Measurements from ENCODE around the gene ZDHHC1.
"Not testable (repeated sequence)": the region's sequence is repeated elsewhere in the genome, so short reads cannot be mapped to it uniquely, and the experiment has no call there.

ZDHHC1 gene

DNA sequence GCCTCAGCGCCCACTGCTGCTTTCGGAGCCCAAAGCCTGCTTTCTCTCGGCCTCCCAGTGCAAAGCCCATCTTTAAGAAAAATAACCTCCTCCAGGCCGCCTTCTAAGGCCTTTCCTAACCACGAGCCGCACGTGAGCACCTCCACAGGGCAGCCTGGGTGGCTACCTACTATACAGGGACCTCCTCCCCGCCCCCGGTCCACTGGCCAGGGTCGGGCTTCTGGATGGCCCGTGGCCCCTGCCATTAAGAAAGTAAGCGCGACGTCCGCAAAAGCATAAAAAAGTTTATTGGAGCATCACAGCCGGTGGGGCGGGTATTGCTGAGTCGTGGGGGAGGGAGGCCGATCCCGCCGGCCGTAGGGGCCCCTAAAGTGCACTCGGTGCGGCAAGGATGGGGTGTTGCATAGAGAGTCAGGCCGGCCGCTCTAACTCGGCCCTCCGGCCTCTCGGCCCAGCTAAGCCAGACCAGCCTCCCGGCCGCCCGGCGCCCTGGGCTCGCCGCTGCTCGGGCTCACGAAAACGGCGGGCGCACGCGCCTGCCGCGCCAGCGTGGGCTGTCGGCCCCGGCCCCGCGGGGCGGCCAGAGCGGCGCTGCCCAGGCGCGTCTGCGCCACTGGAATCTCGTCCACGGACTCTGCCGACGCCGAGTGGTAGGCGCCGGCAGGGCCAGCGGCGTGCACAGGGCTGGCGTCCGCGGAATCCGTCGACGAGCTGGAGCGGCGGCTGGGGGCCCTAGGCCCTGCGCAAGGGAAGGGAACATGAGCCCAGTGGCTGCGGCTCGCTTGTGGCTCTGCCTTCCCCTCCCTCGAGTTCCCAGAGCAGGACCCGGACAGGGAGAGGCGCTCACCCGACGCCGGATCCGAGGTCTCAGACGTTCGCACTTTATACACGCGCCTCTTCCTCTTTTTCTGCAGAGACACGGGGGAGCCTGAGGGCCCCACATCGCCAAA is 21.8 kb downstream of the ZDHHC1 start:
- peak in 2 of 51 donors; percentile 16 to 23 for DNase-seq

DNA sequence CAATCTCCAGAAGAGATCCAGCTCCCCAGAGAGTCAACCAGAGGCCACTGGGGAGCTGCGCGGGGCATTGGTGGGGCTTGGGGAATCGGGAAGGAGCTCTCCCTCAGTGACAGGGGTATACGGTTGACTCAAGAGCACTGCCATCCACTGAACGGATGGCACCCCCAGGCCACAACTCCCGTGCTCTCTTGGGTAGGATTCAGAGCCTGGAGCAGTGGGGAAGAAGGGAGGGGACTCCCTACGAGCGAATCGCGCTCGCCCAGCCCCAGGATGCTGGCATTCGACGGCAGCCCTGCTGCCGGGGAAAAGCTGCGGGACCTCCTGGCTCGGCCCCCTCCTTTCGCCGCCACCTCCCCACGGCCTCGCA is 22.5 kb downstream of the ZDHHC1 start:
- DNase-seq, result peak in 2 of 51 donors; percentile 36 to 47

DNA sequence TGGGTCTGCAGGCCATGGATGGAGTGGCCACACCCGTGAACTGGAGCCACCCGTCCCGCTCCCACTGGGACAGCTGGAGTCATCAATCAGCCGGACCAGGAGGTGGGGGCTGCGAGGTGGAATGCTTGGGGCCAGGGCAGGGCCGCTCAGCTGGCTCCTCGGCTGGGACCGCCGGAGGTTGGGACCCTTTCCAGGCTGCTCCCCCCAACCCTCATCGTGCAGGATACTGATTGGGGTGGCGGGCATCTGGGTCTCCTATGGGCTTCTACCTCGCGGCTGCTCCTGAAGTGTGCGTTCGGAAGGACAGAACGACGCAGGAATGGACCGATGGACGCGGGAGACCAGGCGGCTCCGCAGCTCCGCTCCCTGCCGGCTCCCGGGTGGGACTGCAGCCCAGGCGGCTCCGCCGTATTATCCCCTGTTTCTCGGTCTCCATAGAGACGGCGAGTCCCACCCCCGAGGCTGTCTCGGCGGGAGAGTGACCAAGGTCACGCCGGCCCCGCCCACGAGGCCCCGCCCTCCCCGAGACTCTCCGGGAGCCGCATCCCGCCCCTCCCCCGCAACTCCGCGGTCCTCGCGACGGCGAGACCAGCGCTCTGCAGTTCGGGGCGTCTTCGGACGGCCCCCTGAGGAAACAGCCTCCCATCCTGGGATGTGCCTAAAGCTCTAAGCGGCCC is 23.0 kb downstream of the ZDHHC1 start, which contains the start of gene TPPP3:
TSS of gene TPPP3 (minus strand) at position 388 of the 677 bp plus-strand sequence. CDS start 2,387 bp downstream, outside the sequence.
- peak in 49 of 51 donors; percentile 34 to 96 (median 86) for DNase-seq

DNA sequence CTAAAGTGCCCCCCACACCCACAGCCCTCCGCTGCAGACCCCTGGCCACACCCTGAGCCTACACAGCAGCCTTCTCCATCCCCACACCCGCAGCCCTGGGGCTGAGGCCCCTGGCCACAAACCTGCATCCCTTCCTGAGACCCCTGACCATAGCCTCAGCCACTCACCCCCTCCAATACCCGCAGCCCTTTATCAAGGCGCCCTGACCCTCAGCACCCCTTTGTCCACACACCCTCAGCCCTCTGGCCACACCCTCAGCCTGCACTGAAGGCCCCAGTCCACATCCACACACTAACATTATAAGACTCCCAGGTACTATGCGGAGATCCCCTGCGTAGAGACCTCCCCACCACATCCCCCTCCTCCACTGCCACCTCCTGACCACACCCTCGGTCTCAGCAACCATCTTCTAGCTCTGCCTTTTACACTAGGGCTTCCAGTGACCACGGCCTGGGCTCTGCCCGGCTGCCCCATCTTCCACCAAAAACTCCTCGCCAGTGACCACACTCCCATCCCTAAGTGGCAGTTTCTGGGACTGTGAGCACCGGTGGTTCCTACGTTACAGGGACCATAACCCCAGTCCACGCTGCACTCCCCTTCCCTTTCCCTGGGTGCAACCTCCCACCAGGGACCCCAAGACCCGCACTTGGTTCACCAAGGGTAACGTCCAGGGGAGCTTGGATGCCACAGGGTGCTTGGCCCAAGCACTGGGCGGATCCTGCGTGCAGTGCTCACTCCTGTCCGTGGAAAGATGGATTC is 23.8 kb downstream of the ZDHHC1 start:
- DNase-seq, result peak in 1 of 51 donors; percentile 66

DNA sequence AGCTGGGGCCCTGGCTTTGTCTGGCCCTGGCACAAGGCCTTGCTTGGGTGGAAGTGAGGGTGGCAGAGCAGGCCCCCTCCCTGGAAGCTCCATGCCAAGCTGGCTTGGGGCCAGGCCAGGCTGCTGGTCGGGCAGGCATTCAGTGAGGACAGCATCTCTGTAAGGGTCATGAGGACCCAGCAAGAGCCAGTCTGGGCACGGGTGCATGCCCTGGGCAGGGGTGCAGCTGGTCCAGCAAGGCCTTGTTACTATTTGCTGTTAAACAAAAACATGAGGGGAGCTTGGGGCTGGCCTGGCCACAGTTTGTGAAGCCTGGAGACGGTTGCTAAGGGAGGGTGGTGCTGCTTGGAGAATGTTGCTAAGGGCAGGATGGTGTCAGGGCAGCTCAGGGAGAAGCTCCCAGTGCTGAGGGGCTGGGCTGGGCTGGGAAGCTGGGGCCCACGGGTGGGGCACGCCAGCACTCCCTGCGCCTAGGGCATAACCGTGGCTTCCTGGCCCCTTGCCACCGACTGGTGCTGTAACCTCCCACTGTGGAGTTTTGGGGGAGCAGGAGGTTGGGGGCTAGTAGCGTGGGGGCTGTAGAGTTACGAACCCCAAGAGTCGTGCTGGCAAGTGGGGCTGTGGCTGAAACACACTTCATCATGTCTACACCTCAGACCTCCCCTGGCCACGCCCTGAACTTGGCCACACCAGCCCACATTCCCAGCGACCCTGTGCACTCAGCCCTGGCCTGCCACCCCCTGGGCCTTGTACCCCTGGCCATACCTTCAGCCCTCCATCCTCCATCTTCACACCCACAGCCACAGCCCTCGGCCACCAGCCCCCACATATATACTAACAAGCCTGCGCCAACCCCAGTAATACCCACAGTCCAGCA is 24.6 kb downstream of the ZDHHC1 start:
- peak in 50 of 51 donors; percentile 54 to 98 (median 90) for DNase-seq

DNA sequence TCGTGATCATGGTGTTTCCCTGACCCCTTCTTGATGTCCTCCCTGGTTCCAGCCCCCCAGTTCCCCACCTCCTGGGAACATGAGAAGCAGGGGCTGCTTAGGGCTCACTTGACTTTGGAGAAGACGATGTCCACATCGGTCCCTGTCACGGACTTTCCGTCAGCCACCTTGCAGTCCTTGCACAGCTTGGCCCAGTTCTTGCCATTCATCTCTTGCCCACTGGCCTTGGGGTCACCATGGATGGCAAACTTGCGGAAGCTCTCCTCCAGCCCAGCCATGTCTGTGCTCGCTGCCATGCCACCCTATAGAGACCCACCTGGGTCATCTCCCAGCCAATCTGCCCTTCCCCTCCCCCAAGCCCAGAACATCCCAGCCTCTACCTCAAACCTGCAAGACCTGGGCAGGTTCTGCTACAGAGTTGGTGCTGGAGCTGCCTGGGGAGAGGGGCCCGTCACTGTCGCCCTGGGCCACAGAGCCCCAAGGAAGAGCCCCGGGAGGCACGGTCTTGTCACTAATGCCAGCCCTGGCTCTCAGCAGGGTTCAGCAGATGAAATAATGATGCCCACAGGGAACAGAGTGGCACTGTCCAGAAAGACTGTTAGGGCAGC is 25.4 kb downstream of the ZDHHC1 start:
- peak in 2 of 51 donors; percentile 54 to 75 for DNase-seq

DNA sequence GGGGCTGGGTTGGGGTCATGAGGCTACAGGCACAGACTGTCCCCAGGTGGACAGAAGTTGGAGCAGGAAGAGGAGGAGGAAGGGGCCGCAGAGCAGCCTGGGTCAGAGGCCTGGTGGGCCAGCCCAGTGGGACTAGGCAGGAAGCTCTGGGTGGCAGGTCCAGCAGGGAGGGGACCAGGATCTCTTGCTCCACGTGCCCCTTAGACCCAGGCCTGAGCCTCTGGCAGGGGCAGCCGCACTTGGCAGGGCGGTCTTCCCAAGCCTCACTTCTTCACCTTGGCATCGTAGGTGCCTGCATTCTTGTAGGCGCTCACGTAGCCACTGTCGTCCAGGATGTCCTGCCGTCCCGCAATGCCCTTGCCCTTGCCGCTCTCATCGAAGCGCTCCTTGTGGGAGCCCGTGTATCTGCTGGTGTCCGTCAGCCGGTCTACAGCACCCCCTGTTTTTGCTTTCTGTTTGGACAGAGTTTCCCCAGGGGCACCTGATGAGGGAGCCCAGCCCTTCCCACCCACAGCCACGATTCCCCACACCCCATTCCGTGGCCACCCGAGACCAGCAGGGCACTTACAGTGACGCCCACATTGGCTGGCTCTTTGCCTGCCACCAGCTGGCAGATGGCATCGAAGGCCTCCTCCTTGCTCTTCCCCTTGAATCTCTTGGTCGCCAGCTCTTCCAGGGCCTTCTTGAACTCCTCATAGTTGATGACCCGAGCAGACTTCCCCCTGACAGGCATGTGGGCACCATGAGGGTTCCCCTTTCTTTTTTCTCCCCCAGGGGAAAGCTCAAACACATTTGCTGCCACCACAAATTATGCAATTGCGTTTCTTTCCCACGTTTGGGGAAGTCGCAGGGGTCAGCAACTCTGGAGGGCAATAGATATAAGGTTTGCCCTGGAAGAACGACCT is 26.1 kb downstream of the ZDHHC1 start:
- peak in 30 of 51 donors; percentile 25 to 81 (median 50) for DNase-seq

DNA sequence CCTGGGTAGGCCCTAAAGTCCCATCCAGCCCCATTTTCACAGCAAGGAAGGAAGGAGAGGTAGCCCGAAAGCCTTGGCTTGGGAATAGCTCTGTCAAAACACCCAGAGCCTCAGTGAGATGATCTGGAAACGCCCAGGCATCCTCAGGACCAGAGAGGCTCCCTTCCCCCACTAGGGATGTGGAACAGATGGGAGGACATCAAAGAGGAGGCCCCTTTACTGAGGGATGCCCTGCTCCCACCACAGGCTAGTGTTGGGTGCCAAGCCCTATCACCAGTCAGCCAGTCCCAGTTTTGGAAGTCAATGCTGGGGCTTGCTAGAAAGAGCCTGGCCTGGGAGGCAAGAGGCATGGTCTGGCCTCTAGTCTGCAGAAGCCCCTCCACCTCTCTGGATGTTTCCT is 27.7 kb downstream of the ZDHHC1 start:
- DNase-seq, result no peak

DNA sequence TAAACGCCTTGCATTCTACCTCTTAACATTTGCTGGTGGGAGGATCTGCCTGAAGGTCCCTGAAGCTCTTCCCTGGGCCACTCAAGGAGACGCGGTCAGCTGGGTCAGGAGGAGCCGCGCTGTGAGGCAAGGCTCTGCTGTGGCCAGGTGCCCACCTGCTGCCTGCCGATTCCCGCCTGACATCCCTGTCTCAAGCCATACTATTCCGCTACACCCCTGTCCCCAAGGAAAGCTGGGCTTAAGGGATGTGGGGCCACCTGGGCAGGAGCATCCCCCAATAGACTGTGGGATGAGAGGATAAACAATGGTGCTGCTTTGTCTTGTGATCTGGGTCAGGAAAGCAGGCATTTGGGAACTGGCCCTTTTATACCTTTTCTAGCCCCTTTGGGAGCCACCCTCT is 28.1 kb downstream of the ZDHHC1 start:
- DNase-seq, result no peak

DNA sequence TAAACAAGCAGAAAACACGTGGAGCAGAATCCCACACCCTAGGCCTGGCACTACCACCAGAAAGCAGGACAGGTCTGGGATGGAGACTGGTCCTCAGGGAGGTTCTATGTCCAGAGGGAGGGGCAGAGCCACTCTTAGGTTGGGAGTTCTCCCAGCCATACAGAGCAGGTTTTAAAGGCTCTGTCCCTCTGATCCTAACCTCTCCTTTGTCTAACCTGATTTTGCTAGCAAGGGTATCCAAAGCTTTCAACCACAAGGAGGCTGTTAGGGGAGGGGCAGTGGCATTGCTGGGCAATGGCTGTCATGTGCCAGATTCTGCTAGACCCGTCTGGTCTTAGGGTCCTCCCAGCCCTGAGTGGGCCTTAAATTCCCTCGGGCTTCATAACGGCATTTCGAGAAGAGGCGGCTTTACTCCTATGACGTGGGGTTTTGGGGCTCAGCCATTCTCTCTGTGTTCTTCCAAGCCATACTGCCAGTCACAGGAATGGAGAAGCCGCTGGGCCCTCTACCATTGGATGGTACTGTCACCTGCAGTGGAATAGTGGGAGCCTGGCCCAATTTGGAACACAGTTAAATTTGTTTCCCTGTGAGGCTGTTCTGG is 28.7 kb downstream of the ZDHHC1 start:
- DNase-seq, result peak in 1 of 51 donors; percentile 16

DNA sequence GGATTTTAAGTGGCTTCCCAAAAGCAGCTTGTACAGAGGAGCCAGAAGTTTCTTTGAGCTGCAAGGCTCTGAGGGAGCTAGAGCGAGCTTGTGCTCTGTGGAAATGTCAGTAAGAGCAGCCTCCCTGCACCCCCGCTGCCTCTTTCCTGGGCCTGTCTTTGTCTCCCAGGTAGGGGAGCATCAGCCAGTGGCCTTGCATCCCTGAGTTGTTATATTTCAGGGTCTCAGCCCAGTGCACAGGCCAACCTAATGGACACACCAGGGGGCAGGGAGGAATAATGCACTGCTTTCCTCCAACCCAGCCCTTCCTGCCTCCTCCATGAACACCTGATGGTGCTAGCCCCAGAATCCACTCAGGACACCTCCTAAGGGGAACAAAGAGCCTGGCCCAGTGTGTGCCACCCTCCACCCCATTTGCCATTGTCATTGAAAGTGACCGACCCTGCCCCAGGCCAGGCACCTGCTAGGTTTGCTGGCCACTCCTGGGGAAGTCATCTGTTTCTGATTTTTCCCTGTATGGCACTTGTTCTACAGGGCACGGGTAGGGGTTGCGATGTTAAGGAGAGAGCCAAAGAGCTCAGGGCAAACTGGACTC is 29.3 kb downstream of the ZDHHC1 start:
- no peak for DNase-seq

DNA sequence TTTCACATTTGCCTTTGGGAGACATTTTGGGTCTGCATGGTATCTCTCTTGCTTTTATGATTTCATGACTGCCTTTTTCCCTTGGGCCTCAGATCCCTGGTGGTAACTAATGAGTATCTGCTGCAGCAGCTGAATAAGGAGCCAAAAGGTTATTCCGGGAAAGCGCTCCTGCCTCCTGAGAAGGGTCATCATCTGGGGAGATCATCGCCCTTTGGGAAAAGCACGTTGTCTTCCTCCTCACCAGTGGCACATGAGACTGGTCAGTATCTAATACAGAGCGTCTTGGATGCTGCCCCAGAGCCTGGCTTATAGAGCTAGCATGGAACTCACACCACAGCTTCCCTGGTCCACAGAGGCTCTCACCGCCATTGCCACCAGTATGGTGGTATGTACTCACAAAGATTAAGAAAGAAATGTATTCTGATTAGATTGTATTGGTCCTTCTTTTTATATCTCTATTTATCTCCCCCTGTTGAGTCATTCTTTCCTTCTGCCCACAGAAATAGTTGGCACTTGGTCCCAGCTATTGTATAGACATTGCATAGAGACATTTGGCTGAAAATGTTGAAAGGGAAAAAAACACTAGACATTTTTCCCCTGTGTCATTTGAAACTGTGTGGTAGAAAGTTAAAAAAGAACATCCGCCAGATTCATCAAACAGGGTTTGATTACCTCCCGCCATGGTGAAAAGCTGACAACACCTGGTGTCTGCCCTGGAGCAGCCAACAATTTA is 31.3 kb downstream of the ZDHHC1 start:
- DNase-seq, result no peak

DNA sequence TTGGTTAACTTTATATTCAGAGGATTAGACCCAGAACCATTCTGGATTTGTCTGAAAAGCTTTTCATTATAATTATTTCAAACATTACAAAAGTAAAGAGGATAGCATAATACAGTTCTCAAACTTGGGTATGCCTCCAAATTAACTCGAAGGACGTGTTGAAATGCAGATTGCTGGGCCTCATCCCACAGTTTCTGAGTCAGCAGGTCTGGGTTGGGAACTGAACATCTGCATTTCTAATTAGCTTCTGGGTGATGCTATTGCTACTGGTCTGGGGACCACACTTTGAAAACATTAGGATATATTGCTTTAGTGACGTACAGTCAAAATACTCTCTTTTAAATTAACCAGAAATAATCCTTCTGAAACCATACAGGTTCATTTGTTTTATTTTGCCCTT is 33.0 kb downstream of the ZDHHC1 start:
- DNase-seq, result no peak

DNA sequence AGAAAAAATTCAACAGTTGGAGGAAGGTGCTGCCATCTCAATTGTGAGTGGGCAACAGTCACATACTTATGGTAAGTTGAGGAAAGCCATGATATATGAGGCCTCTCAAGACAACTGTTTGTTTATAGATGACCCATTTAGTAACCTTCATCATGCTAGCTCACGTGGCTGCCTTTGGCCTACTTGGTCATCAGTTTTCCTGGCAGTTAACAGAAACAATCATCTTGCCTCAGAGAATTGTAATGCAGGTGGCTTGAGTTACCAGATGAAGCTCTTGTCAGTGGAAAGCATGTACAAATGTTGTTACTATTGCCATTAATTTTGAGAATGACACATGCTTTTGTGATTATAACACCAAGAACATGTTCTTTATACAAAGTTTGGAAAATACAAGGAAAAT is 37.6 kb downstream of the ZDHHC1 start:
- DNase-seq, result no peak

DNA sequence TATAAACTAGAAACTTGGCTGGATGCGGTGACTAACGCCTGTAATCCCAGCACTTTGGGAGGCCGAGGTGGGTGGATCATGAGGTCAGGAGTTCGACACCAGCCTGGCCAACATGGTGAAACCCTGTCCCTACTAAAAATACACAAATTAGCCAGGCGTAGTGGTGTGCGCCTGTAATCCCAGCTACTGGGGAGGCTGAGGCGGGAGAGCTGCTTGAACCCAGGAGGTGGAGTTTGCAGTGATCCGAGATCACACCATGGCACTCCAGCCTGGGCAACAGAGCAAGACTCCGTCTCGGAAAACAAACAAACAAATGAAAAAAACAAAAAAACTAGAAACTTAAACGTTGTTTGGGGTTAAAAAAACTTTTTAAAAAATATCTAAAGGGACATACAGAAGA is 40.3 kb downstream of the ZDHHC1 start:
- not testable (repeated sequence) for DNase-seq

DNA sequence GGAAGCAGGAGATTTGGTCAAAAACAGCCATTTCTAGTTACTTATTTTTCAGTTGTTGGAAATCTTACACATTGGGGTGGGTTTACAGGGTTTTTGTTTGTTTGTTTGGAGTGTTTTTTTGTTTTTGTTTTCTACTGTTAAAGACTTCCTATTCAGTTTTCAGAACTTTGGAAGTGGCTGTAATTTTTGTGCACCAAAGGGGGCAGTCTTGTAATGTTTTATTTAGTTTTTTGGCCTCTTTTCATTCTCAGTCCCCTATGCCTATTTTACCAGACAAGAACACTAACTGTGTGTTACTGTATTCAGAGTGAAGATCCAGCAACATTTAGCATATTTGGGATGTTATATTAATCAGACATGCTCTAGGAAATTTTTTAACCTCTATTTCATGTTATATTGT is 43.6 kb downstream of the ZDHHC1 start:
- DNase-seq, result peak in 2 of 51 donors; percentile 23 to 66

DNA sequence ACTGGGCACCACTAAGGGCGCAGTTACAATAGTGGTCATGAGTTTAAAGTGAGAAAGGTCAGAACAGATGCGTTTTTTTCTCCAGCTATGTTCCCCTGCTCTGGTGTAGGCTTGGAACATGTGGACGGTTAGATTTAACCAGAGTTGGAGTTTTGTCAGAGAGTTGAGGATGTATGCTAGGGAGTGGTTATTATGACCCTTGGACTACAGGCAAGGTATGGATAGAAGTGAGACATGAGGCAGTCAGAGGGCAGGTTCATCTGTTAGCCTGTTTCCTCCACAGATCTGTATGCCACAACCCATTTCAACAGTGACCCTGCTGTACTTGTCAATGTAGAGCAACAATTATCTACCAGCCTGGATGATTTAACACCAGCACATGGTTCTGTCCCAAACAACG is 45.6 kb downstream of the ZDHHC1 start:
- no peak for DNase-seq

Data from hypothalamus (tissue), 51 donors.